Thoracic aorta (tissue), 2 donors: ENCODE data around the gene SLFN12L. TPM values are rescaled to one million over a fixed set of nuclear protein-coding genes. Genes with fewer than 3 reads are reported as not detected.

ENCODE experiments used
- ATAC-seq: fragments of 150-250 bp; one replicate; pipeline ENCODE4 v1.8.0; 2017; ENCODE audit warnings: low read depth; ENCODE audit not compliant: insufficient number of reproducible peaks, low FRiP score
- DNase-seq: peaks from one replicate; pipeline ENCODE4 v3.0.0-alpha.2; 2020; ENCODE audit warnings: low spot score
- H3K27ac ChIP-seq, 2 donors: fragments of 200-600 bp; sonication (generic); 1 replicate in 1 of 2; 2 replicates in 1 of 2; pipeline ENCODE4 v1.5.1; 2016; ENCODE audit warnings: mild to moderate bottlenecking in 2 of 2, moderate library complexity in 2 of 2
- H3K27me3 ChIP-seq: fragments of 200-600 bp; sonication (generic); replicated peaks from 2 replicates; pipeline ENCODE4 v1.6.0; 2016; ENCODE audit warnings: mild to moderate bottlenecking; ENCODE audit not compliant: insufficient read depth
- H3K36me3 ChIP-seq: fragments of 200-600 bp; sonication (generic); one replicate; pipeline ENCODE4 v1.5.1; 2016
- H3K4me1 ChIP-seq, 2 donors: fragments of 200-600 bp; sonication (generic); 1 replicate in 1 of 2; 2 replicates in 1 of 2; pipeline versions ENCODE4 v1.5.1 to v1.6.0; 2016; ENCODE audit warnings: low read depth in 2 of 2, mild to moderate bottlenecking in 1 of 2; ENCODE audit not compliant: control insufficient read depth in 1 of 2
- H3K4me3 ChIP-seq: fragments of 200-600 bp; sonication (generic); 2 replicates; pipeline ENCODE4 v1.5.1; 2016; ENCODE audit warnings: mild to moderate bottlenecking
- H3K9me3 ChIP-seq: fragments of 200-600 bp; sonication (generic); 2 replicates; pipeline ENCODE4 v1.5.1; 2016
- total RNA-seq, 2 donors: library from RNA; depleted of rRNA; stranded (reverse); fragments of >200 nt; gene quantifications; one replicate each; pipeline versions ENCODE4 v1.1.0 to v1.2.3, GENCODE V29; 2016
- TF ChIP-seq, protein P1 (sequence below): fragments of 200-600 bp; sonication (generic); IDR thresholded peaks from one replicate; pipeline ENCODE4 v1.5.1; 2019; ENCODE audit warnings: antibody characterized with exemption

Gene SLFN12L
- total RNA-seq, 2 donors from 2014 or later: 4.1 to 4.2 TPM

GRCh38 chr17:35553310-35553709, 15.8 kb upstream of the SLFN12L start:
- no peaks in the 10 kb centered on the region for H3K36me3 ChIP-seq
- DNase-seq (no peak), ATAC-seq (no peak)
- H3K4me3 ChIP-seq: no peak overlapping the region
- TF ChIP-seq, protein P1, sequence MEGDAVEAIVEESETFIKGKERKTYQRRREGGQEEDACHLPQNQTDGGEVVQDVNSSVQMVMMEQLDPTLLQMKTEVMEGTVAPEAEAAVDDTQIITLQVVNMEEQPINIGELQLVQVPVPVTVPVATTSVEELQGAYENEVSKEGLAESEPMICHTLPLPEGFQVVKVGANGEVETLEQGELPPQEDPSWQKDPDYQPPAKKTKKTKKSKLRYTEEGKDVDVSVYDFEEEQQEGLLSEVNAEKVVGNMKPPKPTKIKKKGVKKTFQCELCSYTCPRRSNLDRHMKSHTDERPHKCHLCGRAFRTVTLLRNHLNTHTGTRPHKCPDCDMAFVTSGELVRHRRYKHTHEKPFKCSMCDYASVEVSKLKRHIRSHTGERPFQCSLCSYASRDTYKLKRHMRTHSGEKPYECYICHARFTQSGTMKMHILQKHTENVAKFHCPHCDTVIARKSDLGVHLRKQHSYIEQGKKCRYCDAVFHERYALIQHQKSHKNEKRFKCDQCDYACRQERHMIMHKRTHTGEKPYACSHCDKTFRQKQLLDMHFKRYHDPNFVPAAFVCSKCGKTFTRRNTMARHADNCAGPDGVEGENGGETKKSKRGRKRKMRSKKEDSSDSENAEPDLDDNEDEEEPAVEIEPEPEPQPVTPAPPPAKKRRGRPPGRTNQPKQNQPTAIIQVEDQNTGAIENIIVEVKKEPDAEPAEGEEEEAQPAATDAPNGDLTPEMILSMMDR: no peak
- no peaks in the 10 kb centered on the region for H3K9me3 ChIP-seq
- H3K4me1 ChIP-seq: no peaks in the 10 kb centered on the region
- H3K27me3 ChIP-seq: no peaks in the 10 kb centered on the region
- no peak overlapping the region for H3K27ac ChIP-seq

- no peaks in the 10 kb centered on the region for H3K36me3 ChIP-seq
- DNase-seq: no peak
- no peaks in the 10 kb centered on the region for H3K4me1 ChIP-seq
- no peaks in the 10 kb centered on the region for H3K9me3 ChIP-seq
- no peak for ATAC-seq
- H3K4me3 ChIP-seq: no peak overlapping the region
- H3K27ac ChIP-seq: no peak overlapping the region
- TF ChIP-seq, protein P1: no peak
- no peaks in the 10 kb centered on the region for H3K27me3 ChIP-seq
These were observed 11.5 kb upstream of the SLFN12L start for GRCh38 chr17:35548978-35549377.

GRCh38 chr17:35548208-35548810, 10.8 kb upstream of the SLFN12L start:
- no peaks in the 10 kb centered on the region for H3K4me1 ChIP-seq
- no peaks in the 10 kb centered on the region for H3K27me3 ChIP-seq
- no peak overlapping the region for H3K27ac ChIP-seq
- no peaks in the 10 kb centered on the region for H3K36me3 ChIP-seq
- no peak overlapping the region for H3K4me3 ChIP-seq
- no peaks in the 10 kb centered on the region for H3K9me3 ChIP-seq
- TF ChIP-seq, protein P1: no peak
- no peak for DNase-seq
- ATAC-seq: no peak

GRCh38 chr17:35546487-35546886, 9.0 kb upstream of the SLFN12L start:
- Histone ChIP-seq H3K27ac (no peak overlapping the region), H3K36me3 (no peaks in the 10 kb centered on the region), H3K27me3 (no peaks in the 10 kb centered on the region), H3K4me3 (no peak overlapping the region), H3K9me3 (no peaks in the 10 kb centered on the region), H3K4me1 (no peaks in the 10 kb centered on the region)
- ATAC-seq: no peak
- TF ChIP-seq, protein P1: no peak
- no peak for DNase-seq

DNA sequence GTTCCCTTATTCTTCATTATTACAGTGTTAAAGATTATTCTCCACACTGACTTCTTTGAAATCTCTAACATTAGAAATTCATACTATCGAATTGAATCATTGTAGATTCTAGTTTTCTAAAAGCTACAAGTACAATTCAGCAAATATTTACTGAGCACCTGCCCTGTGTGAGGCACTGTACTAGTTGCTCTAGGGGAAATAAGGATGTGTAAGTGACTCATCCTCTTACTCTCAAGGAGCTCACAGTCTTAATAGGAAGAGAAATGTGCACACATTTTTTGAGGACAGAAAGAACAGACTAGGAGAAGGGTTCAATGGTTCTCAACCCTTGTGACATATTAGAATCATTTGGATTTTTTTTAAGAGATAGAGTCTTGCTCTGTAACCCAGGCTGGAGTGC, 7.7 kb upstream of the SLFN12L start:
- H3K27ac ChIP-seq: no peak overlapping the region
- DNase-seq (no peak), ATAC-seq (no peak)
- H3K9me3 ChIP-seq: no peaks in the 10 kb centered on the region
- no peaks in the 10 kb centered on the region for H3K4me1 ChIP-seq
- H3K4me3 ChIP-seq: no peak overlapping the region
- H3K27me3 ChIP-seq: no peaks in the 10 kb centered on the region
- TF ChIP-seq, protein P1: no peak
- no peaks in the 10 kb centered on the region for H3K36me3 ChIP-seq
